Gastrocnemius medialis (tissue), 4 donors: ENCODE data around the gene SEMA5B.

Experiments
- CTCF ChIP-seq, 5 experiments: fragments of 450-650 bp in 3 of 5; fragments of 200-600 bp in 2 of 5; sonication (generic) in 2 of 5; IDR thresholded peaks in 4 of 5; conservative IDR thresholded peaks in 1 of 5; 1 replicate in 4 of 5; 2 replicates in 1 of 5; pipeline ENCODE4 v1.5.1; 2016 to 2019; ENCODE audit warnings: antibody characterized with exemption in 5 of 5, mild to moderate bottlenecking in 3 of 5, moderate library complexity in 3 of 5
- POLR2A ChIP-seq, 2 donors: fragments of 450-650 bp; IDR thresholded peaks; one replicate each; pipeline ENCODE4 v1.6.1; 2017; ENCODE audit warnings: antibody characterized with exemption in 2 of 2, mild to moderate bottlenecking in 2 of 2, moderate library complexity in 2 of 2

- TF ChIP-seq POLR2A (IDR thresholded peaks at IDR 0.05) (no peak), CTCF (IDR thresholded peaks at IDR 0.05 in 4 of 5, conservative IDR thresholded peaks at IDR 0.05 in 1 of 5) (no peak)
Observed at GRCh38 chr3:123053107-123053506, 25.5 kb upstream of the SEMA5B start.
